Measurements from ENCODE around the gene DEFB131A.
"Not testable (repeated sequence)": the region's sequence is repeated elsewhere in the genome, so short reads cannot be mapped to it uniquely, and the experiment has no call there.

- TF ChIP-seq EZH2 (IDR thresholded peaks at IDR 0.05; ENCODE audit: borderline replicate concordance, low read depth, low read length, severe bottlenecking); CTCF (IDR thresholded peaks at IDR 0.05; ENCODE audit: borderline replicate concordance, extremely low read depth, low read length, poor library complexity, severe bottlenecking): not testable (repeated sequence)
These were observed 53.6 kb downstream of the DEFB131A start for GRCh38 chr4:9497575-9498467.
